HG02571 (cell line): ENCODE data around the gene CALR3.
"Not testable (repeated sequence)": the region's sequence is repeated elsewhere in the genome, so short reads cannot be mapped to it uniquely, and the experiment has no call there.

ENCODE experiments used
- ATAC-seq: cut with Tn5 transposase; IDR thresholded peaks from one replicate; pipeline ENCODE4 v1.9.1; 2021; ENCODE audit warnings: mild to moderate bottlenecking, moderate library complexity; ENCODE audit not compliant: unreplicated experiment

Gene CALR3, protein sequence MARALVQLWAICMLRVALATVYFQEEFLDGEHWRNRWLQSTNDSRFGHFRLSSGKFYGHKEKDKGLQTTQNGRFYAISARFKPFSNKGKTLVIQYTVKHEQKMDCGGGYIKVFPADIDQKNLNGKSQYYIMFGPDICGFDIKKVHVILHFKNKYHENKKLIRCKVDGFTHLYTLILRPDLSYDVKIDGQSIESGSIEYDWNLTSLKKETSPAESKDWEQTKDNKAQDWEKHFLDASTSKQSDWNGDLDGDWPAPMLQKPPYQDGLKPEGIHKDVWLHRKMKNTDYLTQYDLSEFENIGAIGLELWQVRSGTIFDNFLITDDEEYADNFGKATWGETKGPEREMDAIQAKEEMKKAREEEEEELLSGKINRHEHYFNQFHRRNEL

DNA sequence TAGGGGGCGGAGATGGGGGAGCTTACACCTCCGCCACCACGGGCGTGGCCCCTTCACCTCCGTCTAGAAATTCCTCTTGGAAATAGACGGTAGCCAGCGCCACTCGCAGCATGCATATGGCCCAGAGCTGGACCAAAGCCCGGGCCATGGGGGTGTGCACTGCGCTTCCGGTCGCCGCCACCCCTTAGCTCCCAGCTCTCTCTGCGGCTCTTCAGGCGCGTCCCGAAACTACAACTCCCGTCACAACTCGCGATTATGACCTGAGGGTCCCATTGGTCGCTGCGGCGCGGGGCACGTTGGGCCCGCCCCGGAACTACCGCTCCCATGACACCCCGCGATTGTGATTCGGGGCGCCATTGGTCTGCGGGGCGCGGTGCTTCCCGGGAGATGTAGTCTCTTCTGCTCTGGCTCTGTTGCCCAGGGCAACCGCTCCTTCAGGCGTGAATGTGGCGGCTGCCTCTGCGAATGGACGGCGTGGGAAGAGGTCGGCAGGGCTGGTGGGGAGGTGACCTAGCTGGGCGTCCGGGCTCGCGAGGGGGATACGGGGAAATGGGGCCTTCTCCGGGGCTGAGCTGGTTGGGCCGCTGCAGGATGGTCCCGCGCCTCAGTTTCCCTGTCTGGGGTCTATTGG, at the start of gene CALR3, which contains the start of gene C19orf44:
TSS of gene CALR3 (minus strand) at position 186 of the 631 bp plus-strand sequence. CDS start at position 148, 38 bp downstream.
TSS of gene C19orf44 (plus strand) at position 413 of the 631 bp plus-strand sequence. CDS start 4,399 bp downstream, outside the sequence.
- ATAC-seq = peak; percentile 96

DNA sequence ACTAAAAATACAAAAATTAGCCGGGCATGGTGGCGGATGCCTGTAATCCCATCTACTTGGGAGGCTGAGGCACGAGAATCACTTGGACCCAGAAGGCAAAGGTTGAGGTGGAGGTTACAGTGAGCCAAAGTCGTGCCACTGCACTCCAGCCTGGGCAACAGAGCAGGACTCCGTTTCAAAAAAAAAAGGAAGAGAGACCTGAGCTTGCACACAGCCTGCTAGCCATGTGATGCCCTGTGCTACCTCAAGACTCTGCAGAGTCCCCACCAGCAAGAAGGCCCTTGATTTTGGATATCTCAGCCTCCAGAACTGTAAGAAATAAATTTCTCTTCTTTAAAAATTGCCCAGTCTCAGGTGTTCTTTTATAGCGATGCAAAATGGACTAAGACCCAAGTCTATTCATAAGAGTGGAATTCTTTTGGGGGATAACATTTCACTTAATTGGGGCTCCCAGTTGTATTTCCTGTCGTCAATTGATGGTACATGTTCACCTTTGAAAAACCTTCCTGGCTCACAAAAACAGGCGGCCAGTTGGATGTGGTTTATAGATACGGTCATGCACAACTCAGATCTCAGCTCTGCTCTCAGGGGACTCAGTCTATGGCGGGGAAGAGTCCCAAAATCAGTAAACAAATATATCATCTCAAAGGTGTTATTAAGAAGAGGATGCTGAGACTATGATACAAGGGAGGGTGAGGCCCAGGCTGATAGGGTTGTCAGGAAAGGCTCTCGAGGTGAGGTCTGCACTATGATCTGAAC, 48.7 kb upstream of the CALR3 start:
- ATAC-seq = no peak

DNA sequence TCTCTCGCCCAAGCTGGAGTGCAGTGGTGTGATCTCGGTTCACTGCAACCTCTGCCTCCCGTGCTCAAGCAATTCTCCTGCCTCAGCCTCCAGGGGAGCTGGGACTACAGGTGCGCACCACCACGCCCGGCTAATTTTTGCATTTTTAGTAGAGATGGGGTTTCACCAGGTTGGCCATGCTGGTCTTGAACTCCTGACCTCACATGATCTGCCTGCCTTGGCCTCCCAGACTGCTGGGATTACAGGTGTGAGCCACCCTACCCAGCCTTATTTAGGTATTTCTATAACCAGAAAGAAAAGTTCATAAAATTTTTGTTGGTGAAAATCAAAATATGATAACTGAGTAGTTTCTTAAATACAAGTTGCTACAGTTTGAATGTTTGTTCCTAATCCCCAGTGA, 47.8 kb upstream of the CALR3 start:
- not testable (repeated sequence) for ATAC-seq

DNA sequence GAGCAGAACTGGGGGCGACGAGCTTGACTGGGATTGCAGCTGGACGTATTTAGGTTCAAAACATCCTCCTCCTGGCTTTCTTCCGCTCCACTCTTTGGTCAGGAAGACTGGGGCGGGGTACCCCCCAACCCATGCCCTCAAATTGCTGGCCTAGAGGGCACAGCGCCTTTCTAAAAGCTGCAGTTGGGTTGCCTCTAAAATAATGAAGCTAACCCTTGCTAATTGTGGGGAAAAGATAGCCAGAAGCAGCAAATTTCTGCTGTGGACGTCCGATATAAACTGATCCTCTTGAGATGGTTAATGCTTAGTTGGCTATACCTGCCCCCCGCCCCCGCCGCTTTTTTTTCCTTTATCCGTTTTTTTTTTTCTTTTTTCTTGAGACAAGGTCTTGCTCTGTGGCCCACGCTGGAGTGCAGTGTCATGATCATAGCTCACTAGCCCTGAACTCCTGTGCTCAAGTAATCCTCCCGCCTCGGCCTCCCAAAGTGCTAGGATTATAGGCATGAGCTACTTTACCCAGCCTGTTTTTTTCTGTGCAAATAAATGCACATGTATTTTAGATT, 47.0 kb upstream of the CALR3 start:
- ATAC-seq = no peak

DNA sequence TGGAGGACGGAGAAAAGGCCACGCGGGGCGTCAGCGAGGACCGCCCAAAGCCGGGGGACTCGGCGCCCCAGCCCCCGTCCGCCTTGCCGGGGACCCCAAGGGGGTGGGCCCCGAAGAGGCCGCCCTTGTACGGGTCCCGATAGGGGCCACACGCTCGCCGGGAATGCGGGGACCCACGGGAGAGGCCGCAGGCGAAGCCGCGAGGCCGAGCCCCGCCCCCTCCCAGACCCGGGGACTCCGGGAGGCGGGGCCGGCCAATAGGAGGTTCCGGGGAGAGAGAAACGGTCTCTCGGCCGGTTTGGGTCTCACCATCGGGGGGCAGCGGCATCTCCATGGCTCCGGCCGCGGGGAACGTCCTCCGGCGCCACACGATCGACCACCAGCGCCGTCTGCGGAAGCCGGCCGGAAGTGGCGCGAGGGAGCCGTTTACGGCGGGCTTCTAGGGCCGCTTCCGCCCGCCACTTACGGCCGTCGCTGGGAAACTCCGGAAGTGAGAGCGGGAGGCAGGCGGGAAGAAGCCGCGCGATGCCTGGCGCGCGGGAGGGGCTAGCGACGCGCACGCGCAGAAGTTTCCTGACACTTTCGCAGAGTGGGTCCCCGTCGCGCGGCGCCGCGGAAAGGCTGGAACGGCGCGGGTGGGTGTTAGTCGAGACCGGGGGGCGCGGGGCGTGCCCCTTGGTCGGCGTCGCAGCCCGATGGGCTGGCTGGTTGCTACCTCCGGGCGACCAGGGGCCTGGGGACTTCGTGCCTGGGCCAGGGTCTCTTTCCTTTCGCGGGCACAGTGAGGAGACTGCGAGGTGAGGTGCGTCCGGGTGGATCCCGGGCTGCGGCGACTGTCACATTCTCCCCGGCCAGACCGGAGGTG, 46.3 kb upstream of the CALR3 start, which contains the start of gene CHERP:
TSS of gene CHERP (minus strand) at position 393 of the 865 bp plus-strand sequence. CDS start at position 334, 59 bp downstream.
- peak; percentile 77 for ATAC-seq

DNA sequence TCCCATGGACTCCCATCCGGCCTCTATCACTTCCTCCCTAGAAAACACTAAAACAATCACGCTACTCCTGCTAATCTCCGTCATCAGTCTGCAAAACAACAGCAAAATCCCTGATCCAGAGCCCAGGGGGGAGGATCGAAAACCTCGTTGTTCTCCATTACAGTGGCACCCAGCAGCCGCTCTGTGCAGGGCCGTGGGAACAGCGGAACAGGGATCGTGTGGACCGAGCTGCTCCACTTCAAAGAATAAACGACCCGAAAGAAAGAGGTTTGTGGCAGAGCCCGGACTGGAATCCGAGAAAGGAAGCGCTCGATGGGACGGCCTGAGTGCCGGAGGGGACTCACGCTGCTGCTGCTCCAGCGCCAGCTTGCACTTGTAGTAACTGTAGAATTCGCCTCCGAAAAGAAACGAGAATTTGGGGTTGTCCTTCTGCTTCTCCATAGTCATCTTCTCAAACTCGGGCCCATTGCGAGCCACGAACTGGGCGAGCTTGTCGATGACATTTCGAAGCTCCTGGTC, 45.6 kb upstream of the CALR3 start:
- no peak for ATAC-seq

- ATAC-seq = no peak
Observed at GRCh38 chr19:16540948-16541347, 45.0 kb upstream of the CALR3 start.

GRCh38 chr19:16537111-16537510, 41.1 kb upstream of the CALR3 start:
- no peak for ATAC-seq

DNA sequence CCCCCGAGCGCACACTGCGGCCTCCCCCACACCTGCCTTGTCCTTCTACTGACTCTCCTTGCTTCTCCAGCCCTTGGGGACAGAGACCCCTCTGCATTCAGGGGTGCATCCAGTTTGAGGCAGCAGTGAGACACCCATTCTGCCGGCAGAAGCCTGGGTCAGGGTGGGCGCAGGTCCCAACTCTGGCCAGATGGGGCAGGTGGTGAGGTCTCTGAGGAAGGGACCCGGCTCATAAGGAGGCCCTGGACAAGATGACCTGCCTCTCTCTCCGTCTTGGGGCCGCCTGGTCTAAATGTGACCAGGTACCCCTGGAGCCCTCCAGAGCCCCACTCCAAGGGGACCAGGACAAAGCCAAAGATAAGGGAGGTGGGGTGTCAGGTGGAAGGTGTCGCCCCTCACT, 40.2 kb upstream of the CALR3 start:
- no peak for ATAC-seq

DNA sequence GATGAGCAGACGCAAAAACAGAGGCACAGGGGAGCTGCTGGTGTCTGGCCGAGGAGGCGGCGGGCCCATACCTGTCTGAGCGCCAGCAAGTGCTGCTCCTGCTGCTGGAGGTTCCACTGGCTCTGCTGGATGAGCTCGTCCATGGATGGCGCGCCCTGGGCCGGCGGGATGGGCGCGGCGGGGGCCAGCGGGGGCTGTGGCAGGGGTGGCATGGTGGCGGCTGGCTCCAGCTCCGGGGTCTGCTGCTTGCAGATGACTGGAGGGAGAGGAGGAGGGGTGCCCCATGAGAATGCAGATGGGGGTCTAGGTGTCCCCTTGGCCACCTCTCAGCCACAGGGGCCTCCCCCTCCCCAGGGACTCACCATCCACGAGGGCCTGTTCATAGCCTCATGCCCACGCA, 39.4 kb upstream of the CALR3 start:
- no peak for ATAC-seq

DNA sequence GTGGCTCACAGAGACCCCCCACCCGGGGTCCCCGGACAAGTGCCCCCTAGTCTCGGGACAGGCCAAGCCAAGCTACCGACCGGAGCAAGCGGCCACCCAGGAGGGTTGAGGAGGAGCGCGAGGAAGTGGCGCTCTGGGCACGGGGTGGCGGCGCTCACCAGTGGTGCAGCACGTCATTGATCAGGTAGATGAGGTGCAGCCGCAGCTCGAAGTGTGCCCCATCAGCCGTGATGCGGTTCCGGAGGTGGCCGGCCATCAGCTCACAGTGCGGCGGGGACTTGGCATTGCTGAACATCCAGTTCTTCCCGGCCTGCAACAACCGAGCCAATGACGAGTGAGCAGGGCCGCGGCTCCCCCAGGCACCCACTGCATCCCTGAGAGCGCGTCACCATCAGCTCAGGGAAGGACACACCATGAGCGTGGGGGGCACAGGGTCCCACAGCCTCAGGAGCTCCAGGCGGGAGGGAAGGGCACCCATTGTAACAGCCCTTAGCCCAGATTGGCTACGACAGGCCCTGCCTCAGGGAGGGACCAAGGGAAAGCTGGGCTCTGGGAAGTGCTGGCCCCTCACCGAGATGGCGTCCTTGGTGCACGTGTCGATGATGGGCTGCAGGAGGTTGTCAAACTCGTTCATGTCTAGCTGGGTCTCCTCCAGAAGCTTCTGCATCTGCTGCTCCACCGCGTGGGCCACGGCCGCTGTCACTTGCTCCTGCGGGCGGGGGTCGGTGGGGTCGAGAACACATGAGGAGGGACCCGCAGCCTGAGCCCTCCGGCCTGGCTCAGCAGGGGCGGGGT, 36.7 kb upstream of the CALR3 start:
- ATAC-seq = no peak

DNA sequence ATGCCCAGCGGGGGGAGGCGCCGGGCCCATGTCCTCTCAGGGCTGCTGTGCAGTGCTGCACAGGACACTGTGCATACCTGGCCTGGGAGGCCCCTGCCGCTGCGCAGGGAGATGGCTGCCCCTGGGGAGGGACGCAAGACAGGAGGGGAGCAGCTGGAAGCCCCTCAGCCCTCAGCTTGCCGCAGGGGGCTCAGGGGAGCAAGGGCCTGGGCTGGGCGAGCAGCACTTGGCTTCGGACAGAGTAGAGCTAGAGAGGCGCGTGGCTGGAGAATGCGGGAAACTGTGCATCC, 35.4 kb upstream of the CALR3 start:
- ATAC-seq = no peak

GRCh38 chr19:16530540-16531379, 34.8 kb upstream of the CALR3 start:
- no peak for ATAC-seq

DNA sequence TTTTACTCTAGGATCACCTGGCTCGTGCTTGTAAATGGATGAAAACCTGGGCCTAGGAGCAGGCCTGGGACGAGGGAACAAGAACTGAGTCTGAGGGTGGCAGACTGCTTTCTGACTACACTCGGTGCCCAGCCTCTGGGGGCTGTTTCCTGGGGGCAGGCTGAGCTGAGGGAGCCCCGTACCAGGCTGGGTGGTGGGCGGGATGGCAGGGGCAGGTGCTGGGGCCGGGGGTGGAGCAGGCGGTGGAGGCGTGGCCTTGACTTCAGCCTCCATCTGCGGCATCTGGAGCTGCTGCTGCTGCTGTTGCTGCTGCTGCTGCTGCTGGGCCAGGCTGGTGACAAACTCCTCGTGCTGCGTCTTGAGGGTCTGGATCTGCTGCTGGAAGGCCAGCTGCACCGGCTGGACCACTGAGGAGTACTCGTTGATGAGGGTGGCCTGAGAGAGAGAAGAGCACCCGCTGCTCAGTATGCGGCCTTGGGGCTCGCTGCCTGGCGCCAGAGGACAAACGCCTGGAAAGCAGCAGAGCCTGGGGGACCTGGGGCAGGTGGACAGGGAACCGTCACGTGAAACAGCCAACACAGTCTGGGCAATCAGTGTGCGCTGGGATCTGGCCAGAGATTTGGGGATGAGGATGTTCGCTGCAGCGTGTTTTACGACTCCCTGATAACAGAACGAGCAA, 33.6 kb upstream of the CALR3 start:
- no peak for ATAC-seq

DNA sequence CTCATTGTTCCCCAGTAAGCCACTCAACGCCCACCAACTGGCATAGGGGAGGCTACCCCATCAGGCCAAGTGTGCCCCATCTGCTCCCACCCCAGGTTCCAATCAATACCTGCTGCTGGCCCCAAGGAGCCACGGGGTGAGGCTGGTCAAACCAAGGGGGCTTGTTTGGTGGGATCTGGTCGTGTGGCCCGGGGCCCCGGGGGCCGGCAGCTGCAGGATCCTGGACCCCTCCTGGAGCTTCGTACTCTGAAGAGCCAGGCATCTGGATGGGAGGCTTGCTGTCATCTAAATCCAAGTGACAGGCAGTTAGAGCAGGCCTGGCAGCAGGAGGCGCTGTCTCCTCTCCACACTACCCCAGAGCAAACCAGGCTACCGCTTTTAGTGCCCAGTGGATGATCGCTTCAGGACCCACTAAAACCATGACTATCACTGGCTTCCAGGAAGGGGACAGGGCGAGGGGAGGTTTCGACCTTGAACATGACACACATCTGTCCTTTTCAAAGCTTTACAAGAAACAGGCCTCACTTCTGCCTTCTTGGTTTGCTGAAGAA, 32.1 kb upstream of the CALR3 start:
- no peak for ATAC-seq

- ATAC-seq = no peak
Observed at GRCh38 chr19:16527334-16527935, 31.5 kb upstream of the CALR3 start.
